Natural killer cell (primary cell): Measurements from ENCODE around the gene GNPDA1. TPM values are rescaled to one million over a fixed set of nuclear protein-coding genes. Genes with fewer than 3 reads are reported as not detected.

ENCODE experiments used
- ATAC-seq, 3 donors: fragments of 150-1000 bp in 2 of 3; fragments of 200-7000 bp in 1 of 3; cut with Tn5 transposase; 1 replicate in 1 of 3; 2 replicates in 2 of 3; pipeline ENCODE4 v1.10.0; 2021; ENCODE audit warnings: mild to moderate bottlenecking in 2 of 3, moderate library complexity in 2 of 3
- DNase-seq, 2 donors: peaks; one replicate each; pipeline versions ENCODE4 v3.0.0 to v3.0.0-alpha.2; 2013 to 2021; ENCODE audit warnings: mixed read lengths in 1 of 2
- H3K27ac ChIP-seq: one replicate; pipeline ENCODE4 v1.5.1; 2013; ENCODE audit warnings: mild to moderate bottlenecking, low read length
- H3K27me3 ChIP-seq: one replicate; pipeline ENCODE4 v1.6.1; 2013; ENCODE audit warnings: low read length; ENCODE audit not compliant: control insufficient read depth, insufficient read depth
- H3K36me3 ChIP-seq: one replicate; pipeline ENCODE4 v1.6.1; 2013; ENCODE audit warnings: low read length; ENCODE audit not compliant: control insufficient read depth, insufficient read depth
- H3K4me1 ChIP-seq: one replicate; pipeline ENCODE4 v1.6.1; 2013; ENCODE audit warnings: low read length; ENCODE audit not compliant: control insufficient read depth, insufficient read depth
- H3K4me3 ChIP-seq: one replicate; pipeline ENCODE4 v1.5.1; 2013; ENCODE audit warnings: low read length
- H3K9me3 ChIP-seq: one replicate; pipeline ENCODE4 v1.6.1; 2013; ENCODE audit warnings: low read length; ENCODE audit not compliant: control insufficient read depth, insufficient read depth
- H3K27ac Mint-ChIP-seq, 2 donors: one replicate each; pipeline ENCODE4 v1.8.0; 2022; ENCODE audit warnings: mild to moderate bottlenecking in 2 of 2, mixed read lengths in 2 of 2, moderate library complexity in 1 of 2
- H3K27me3 Mint-ChIP-seq, 2 donors: one replicate each; pipeline ENCODE4 v1.8.0; 2022; ENCODE audit warnings: low read depth in 2 of 2, mixed read lengths in 2 of 2
- H3K36me3 Mint-ChIP-seq: one replicate; pipeline ENCODE4 v1.8.0; 2022; ENCODE audit warnings: mixed read lengths
- H3K4me1 Mint-ChIP-seq, 2 donors: one replicate each; pipeline ENCODE4 v1.8.0; 2022; ENCODE audit warnings: mixed read lengths in 2 of 2
- H3K4me3 Mint-ChIP-seq: one replicate; pipeline ENCODE4 v1.8.0; 2022; ENCODE audit warnings: mild to moderate bottlenecking, moderate library complexity, mixed read lengths
- H3K9me3 Mint-ChIP-seq, 2 donors: one replicate each; pipeline ENCODE4 v1.8.0; 2022; ENCODE audit warnings: mixed read lengths in 2 of 2
- CTCF ChIP-seq: fragments of 200-600 bp; IDR thresholded peaks from one replicate; pipeline ENCODE4 v1.8.0; 2022; ENCODE audit warnings: antibody characterized with exemption
- WGBS: methylation state at CpG from one replicate; pipeline ENCODE4 v1.1.7; 2013; ENCODE audit warnings: missing lambda C conversion rate; ENCODE audit not compliant: insufficient coverage; 5-methylcytosine and 5-hydroxymethylcytosine counted together
- intact Hi-C: fragments of 100-400 bp; cut with micrococcal nuclease; formaldehyde crosslinking; loops from one replicate; pipeline ENCODE4 v1.14.2; 2022
- total RNA-seq, 4 donors: library from RNA; stranded (reverse); fragments of 120-200 nt in 1 of 4; gene quantifications; one replicate each; pipeline versions ENCODE4 v1.2.3 to v1.2.4, GENCODE V29; 2013 to 2022

GNPDA1 gene
- total RNA-seq, 3 donors from 2014 or later (not counting 1 experiment from before 2014, with no cell fraction given): 10.7 to 12.0 (median 11.2) TPM

- DNase-seq (no peak), ATAC-seq (no peak)
- Histone ChIP-seq H3K27me3 (no peaks in the 10 kb centered on the region), H3K4me1 (peaks cover 41% of the 10 kb centered on the region), H3K36me3 (no peaks in the 10 kb centered on the region), H3K4me3 (no peak overlapping the region), H3K27ac (no peak overlapping the region), H3K9me3 (no peaks in the 10 kb centered on the region)
- Mint-ChIP-seq H3K4me3 (no peak overlapping the region), H3K27me3 (no peaks in the 10 kb centered on the region), H3K9me3 (no peaks in the 10 kb centered on the region), H3K36me3 (no peaks in the 10 kb centered on the region), H3K4me1 (peaks cover 43 to 44% of the 10 kb centered on the region in 2 donors), H3K27ac (peak overlapping the region in 1 of 2 donors; percentile 77)
- intact Hi-C loops: no loop called here
- 72% methylated on average over 16 of the region's 16 CpGs for WGBS
- no peak for TF ChIP-seq CTCF
Observed at GRCh38 chr5:141957367-141957996, 55.3 kb downstream of the GNPDA1 start.

GRCh38 chr5:141954194-141954593 is 58.6 kb downstream of the GNPDA1 start:
- Histone ChIP-seq H3K36me3 (no peaks in the 10 kb centered on the region), H3K4me1 (peaks cover 15% of the 10 kb centered on the region), H3K27ac (no peak overlapping the region), H3K27me3 (no peaks in the 10 kb centered on the region), H3K9me3 (no peaks in the 10 kb centered on the region), H3K4me3 (no peak overlapping the region)
- Mint-ChIP-seq H3K4me1 (peaks cover 19 to 31% of the 10 kb centered on the region in 2 donors), H3K36me3 (no peaks in the 10 kb centered on the region), H3K4me3 (no peak overlapping the region), H3K27ac (no peak overlapping the region), H3K27me3 (peaks cover 0 to 4% of the 10 kb centered on the region in 2 donors), H3K9me3 (no peaks in the 10 kb centered on the region)
- no peak for TF ChIP-seq CTCF
- DNase-seq (no peak), ATAC-seq (peak in 1 of 3 donors; percentile 56)
- WGBS: 88% methylated on average over 2 of the region's 2 CpGs
- intact Hi-C loops: no loop called here

- H3K4me3 Mint-ChIP-seq: no peak overlapping the region
- H3K4me1 ChIP-seq: no peaks in the 10 kb centered on the region
- peaks cover 0 to 4% of the 10 kb centered on the region in 2 donors for H3K27me3 Mint-ChIP-seq
- no peaks in the 10 kb centered on the region for H3K36me3 Mint-ChIP-seq
- H3K27me3 ChIP-seq: no peaks in the 10 kb centered on the region
- no peaks in the 10 kb centered on the region for H3K9me3 Mint-ChIP-seq
- no peak for DNase-seq
- ATAC-seq: no peak
- H3K27ac Mint-ChIP-seq: peak overlapping the region in 1 of 2 donors; percentile 56
- 39% methylated on average over 2 of the region's 2 CpGs for WGBS
- peaks cover 5 to 16% of the 10 kb centered on the region in 2 donors for H3K4me1 Mint-ChIP-seq
- no peak overlapping the region for H3K4me3 ChIP-seq
- intact Hi-C loops: no loop called here
- H3K27ac ChIP-seq: no peak overlapping the region
- H3K9me3 ChIP-seq: no peaks in the 10 kb centered on the region
- no peaks in the 10 kb centered on the region for H3K36me3 ChIP-seq
- TF ChIP-seq CTCF: no peak
Observed at GRCh38 chr5:141952020-141952419, 60.8 kb downstream of the GNPDA1 start.

GRCh38 chr5:141951332-141951781 is 61.5 kb downstream of the GNPDA1 start:
- Histone ChIP-seq H3K27me3 (no peaks in the 10 kb centered on the region), H3K4me1 (no peaks in the 10 kb centered on the region), H3K36me3 (no peaks in the 10 kb centered on the region), H3K4me3 (no peak overlapping the region), H3K27ac (no peak overlapping the region), H3K9me3 (no peaks in the 10 kb centered on the region)
- intact Hi-C loops: no loop called here
- Mint-ChIP-seq H3K4me3 (no peak overlapping the region), H3K27me3 (peaks cover 0 to 4% of the 10 kb centered on the region in 2 donors), H3K36me3 (no peaks in the 10 kb centered on the region), H3K4me1 (peaks cover 5 to 16% of the 10 kb centered on the region in 2 donors), H3K9me3 (no peaks in the 10 kb centered on the region), H3K27ac (peak overlapping the region in 1 of 2 donors; percentile 56)
- whole genome bisulfite sequencing: 67% methylated on average over 9 of the region's 9 CpGs
- TF ChIP-seq CTCF: peak; percentile 36
- peak in 1 of 2 donors; percentile 53 for DNase-seq
- ATAC-seq: peak in 2 of 3 donors; percentile 58 to 74
